NOMO-1 treated with dmso at 0.1 percent for 144 hours (cell line): ENCODE results near the gene ATP5F1B.

Experiments used
- DNase-seq: peaks from one replicate; lab custom pipeline; 2025; ENCODE audit not compliant: unreplicated experiment; lab: John Stamatoyannopoulos, UW

ATP5F1B gene

DNA sequence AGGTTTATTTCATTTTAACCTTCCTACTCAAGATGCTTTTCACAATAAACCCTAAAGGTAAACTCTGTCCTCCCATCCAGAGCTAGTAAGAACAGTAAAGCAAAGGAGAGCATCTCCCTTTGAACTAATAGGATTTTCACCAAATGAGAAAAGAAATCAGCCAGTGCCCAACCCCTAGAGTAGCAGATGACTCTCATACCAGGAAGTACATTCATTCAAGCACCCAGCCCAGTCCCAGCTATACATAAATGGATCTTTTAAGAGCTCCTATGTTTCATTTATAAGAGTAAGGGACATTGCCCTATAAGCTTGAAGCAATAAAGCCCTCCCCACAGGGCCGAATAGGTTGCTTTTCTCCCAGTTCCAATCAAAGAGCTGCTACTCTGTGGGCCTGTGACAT lies 23.2 kb downstream of the ATP5F1B start:
- no peak for DNase-seq

DNA sequence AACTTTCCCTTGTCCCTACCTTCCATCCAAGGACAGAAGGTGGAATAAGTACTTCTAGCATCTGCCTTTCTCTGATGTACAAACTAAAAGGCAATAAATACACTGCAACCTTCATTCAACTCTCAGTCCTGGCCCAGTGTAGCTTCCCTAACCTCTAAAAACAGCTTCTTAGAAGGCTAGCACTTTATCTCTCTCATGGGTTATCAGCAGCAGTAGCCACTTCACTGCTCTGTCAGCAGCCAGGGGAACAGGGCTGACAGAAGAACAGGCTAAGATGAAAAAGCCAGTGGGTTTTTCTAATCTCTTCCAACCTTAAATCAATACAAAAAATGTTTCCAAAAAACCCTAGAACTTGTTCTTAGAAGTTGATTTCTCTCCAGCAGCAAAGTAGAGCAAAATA lies 28.9 kb downstream of the ATP5F1B start:
- no peak for DNase-seq

DNA sequence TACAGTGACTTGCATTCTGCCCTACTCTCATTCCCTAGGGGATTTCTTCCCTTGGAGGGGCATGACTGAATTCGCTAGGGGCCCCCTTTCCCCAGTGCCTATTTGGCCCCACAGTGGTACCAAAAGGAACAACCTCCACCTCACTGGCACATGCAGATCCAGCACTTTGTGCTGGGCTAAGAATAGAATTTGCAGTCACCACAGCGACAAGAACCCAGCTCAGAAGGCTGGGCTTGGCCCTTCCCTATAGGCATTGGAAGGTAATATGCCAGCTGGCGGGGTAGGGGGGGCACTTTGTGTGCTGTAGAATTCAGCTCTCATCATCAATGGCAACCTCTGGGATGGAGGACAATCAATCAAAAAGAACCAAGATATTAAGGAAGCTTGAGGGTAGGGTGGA lies 29.5 kb downstream of the ATP5F1B start:
- DNase-seq: no peak

DNA sequence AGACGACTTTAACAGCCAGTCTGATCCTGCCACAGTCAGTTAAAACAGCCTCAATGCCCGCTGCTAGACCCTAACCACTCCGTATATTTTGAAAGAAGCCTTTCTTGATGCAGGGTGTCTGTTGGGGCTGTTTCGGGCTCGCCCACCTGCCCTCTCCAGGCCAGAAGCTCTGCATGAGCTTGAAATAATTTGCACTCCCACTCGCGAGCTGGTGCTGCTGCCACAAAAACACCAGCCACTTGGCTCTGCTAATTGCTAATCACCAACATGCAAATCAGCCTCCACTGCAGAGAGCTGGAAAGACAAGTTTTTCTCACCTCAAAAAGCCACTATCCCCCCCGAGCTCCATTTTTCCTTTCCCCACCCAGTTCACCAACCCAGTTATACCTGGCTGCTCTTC lies 31.2 kb downstream of the ATP5F1B start:
- DNase-seq: no peak

DNA sequence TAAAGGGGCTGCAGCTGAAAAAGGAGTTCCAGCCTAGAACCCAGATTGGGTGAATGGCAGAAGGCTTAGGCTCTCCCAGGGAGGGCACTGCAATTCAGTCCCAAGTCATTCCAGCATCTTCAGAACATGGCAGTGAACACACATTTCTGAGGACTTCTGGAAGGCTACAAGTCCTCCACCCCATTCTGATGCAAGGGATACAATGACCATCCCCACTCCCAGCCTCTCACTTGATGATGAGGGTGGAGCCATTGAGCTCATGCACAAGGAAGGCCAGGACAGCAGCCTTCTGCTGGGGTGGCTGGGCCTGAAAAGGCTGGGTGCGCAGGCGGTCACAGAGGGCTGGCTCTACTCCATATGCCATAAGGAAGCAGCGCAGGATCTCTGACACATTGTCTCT lies 41.4 kb downstream of the ATP5F1B start:
- DNase-seq: no peak

DNA sequence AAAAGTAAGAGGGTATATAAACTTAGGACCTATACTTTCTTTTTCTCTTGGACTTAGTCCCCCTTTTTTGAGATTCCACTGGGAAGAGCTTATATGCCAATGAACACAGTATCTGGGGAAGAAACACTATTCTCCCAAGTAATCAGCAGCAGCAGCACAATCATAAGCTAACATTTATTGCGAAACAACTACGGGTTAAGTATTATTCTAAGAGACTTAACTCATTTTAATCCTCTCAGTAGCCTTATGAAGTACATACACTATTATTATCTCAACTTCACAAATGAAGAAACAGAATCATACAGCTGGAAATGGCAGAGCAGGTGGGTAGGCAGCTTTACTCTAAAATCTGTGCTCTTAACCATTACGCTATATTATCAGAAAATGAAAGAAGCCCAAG lies 43.5 kb downstream of the ATP5F1B start:
- no peak for DNase-seq

DNA sequence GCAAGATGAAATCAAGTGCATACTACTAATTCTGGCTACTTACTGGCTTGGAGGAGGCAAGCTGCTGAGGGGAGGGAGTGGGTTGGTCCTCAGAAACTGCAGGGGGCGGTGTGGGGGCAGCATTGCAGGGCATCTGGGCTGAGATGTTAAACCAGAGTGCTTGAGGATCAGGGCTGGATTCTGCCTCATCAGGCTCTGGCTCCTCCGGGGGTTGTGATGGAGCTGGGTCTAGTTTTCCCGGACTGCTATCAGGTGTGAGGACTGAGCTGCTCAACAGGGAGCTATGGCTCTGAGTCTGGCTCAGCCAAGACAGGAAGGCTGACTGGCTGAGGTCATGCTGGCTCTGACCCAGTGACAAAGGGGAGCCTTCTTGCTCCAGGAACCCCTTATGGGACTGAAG lies 44.3 kb downstream of the ATP5F1B start:
- no peak for DNase-seq

DNA sequence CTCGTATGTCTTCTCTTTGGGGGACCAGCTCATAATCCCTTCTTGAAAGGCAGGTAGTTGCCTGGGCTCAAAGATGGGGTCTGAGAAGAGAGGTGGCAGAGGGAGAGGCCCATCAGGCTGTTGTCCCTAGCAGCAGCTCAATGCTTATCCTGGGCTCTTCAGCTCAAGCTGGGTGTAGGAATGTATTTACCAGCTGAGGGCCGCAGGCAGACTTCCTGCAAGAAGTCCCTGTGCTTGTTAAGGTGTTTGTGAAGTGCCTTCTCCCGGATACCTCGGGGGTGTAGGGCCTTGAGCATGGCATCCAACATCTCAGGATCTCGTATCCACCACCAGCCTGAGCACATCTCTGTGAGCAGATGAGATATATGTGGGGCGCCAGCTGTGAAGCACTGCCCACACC lies 45.0 kb downstream of the ATP5F1B start:
- no peak for DNase-seq

DNA sequence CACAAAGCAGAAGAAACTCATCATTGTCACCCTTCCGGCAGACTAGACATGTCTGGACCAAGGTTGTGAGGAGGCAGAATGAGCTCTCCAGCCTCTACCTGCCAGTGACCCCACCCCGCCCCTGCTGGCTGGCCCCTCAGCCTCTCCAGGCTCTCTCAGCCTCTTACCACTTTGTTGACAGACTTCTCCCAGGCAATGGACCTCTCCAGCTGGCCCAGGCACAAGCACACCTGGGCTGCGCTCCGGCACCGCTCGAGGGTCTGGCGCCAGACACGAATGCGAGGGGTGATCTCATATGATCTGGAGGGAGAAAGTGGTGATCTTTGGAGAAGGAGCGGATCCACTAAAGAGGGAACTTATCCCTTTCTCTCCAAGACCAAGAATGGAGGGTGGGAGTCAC lies 46.0 kb downstream of the ATP5F1B start:
- DNase-seq: no peak

DNA sequence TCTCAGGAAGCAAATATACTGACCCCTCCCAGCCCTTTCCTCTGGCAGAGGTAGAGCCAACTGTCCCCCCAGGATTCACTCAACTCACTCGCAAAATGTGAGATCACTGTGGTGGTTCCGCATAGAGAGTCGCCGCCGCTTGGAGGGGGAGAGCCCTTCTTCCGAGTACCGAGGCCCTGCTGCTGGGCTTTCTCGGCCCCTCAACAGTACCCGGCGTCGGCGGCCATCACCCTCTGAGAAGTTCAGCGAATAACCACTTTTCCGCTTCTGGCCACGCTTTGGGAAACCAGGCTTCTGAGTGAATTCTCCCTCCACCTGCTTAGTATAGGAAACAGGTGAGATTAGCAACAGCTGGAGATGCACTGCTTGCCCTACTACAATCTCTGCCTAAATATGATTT lies 46.7 kb downstream of the ATP5F1B start:
- DNase-seq: no peak

DNA sequence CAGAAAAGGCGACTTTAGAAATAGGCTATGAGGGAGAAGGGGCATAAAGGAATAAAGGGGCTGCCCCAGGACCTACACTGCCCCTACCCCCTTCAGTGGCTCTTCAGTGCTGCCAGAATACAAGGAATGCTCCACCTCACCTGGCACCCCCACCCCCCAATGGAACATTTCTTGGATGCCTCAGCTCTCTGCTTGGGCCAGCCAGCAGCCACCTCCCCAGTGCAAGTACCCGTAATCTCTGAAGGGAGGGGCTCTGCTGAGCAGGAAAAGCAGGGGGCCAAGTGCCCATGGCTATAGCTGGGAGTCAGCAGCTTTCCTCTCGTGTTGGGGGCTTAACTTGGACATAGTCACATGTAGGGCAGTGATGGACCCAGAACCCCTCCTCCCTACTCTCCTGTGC lies 49.0 kb downstream of the ATP5F1B start:
- no peak for DNase-seq

DNA sequence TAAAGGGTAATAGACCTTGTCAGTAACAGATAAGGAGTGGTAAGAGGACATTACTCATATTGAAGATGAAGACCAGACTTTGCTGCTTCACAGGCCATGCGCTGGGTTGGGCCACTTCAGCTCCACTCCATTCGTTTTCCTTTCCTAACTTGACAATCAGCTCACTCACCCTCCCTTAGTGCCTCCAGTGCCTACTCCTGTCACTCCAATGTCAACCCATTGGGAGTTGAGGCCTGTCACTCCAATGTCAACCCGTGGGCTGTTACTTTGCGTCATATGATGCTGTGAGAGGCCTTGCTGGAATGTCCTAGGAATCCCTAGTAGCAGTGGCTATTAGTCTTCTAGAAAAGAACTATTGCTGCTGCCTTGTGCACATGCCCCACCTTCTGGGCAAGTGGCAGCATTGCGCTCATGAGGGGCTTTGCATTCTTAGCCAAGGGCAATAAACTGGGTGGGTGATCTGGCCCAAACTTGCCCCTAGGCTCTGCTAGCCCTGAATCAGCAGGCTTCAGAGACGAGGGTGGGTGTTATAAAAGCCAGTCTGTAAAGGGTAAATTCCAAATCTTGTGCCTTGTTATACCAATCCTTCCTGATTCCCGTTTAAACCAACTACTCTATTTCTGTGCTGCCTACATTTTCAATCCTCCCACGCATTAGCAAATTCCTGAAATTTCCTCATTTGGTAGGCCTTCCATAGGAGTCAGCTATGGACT lies 51.7 kb downstream of the ATP5F1B start:
- DNase-seq: no peak

DNA sequence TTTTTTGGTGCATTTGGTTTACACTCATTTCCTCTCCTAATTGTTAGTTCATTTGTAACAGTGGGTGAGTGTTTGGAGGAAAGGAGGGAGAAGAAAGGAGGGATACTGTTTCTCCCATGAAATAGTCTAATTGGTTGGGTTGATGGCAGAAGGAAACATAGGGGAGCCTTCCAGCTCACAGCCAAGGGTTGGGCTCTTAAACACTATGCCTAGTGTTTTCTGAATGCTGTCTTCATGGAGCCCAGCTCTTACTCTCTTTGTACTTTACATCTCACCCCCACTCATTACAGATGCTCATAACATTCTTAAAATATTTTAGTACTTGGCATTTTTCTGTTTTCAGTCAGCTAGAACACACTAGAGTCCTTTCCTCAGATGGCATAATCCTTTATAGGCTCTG lies 53.8 kb downstream of the ATP5F1B start:
- DNase-seq: no peak

DNA sequence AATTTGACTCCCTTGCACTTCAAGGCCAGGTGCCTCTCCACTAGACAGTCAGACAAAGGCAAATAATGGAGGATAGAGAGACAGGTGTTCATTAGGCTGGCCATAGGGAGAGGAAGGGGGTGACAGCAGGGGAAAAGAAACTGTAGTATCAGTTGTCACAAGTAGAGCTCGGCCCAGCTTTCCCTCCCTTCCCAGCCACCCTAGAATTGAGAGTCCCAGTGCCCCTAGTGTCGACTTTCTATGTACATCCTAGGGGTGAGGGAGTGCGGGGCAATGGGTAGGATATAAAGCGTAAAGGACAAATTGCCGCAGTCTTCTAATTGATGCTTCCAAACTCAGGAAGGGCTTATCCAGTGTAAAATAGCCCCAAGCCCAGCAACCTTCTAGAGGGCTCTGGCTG lies 54.7 kb downstream of the ATP5F1B start:
- no peak for DNase-seq

DNA sequence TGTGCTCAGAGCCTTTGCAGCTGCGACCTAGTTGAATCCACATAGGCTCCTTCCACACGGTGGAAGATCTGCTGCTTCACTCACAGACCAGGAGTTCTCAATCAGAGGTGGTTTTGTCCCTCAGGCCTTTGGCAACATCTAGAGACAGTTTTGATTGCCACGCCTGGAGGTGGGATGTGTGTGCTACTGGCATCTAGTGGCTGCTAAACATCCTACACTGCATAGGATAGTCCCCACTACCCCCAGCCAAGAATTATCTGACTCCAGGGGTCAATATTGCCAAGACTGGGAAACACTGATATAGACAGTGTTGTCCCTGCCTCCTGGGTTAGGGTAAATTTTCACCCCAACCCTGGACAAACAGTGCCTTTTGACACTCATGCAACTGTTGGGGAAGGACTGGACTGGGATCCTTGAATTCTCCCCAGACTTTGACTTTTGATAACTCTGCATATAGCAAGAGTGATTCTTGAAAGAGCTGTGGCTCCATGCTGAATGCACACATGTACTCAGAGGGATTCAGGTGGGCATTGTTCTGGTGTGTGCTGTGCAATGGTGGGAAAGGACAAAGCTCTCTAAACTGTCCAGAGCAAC lies 55.5 kb downstream of the ATP5F1B start:
- peak; percentile 42 for DNase-seq

DNA sequence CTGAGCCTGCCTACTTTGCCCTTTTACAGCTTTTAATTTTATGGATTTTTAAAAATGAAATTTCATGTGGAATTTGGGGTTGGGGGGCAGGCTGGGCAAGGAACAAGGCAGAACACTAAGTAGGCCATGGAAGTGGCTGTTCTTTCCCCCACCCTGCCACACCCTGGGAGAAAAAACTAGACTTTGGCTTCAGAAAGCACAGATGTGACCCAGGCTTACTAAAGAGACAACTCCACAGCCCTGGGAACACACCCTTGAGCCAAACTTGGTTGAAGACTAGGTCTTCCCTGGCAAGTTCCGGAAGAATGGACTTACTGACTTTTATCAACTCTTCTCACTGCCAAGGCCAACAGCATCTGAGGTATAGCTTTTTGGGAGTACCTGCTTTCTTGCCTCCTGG lies 56.0 kb downstream of the ATP5F1B start:
- DNase-seq: no peak
